IMR-90 (cell line): ENCODE data around the gene BTG4. TPM values are rescaled to one million over a fixed set of nuclear protein-coding genes. Genes with fewer than 3 reads are reported as not detected.

Experiments
- ATAC-seq: fragments of 200-7000 bp; cut with Tn5 transposase; 2 replicates; pipeline ENCODE4 v1.9.1; 2020; ENCODE audit warnings: low read depth, mild to moderate bottlenecking, moderate library complexity
- BruUV-seq: library from RNA; stranded (reverse); fragments of 400-500 nt; replicated peaks from 2 replicates; lab custom pipeline; 2021; lab: Mats Ljungman, UMichigan
- CTCF ChIA-PET: fragments of 300-600 bp; formaldehyde crosslinking; extraction: SDS; loops from one replicate; lab custom pipeline; 2021; ENCODE audit warnings: antibody characterized with exemption; lab: Yijun Ruan, JAX
- POLR2A ChIA-PET: fragments of 300-600 bp; sonication (Branson Sonifier 250); formaldehyde crosslinking; loops from one replicate; lab custom pipeline; 2022; ENCODE audit warnings: antibody characterized with exemption; ENCODE audit not compliant: unreplicated experiment; lab: Charles Lee
- DNase-seq: peaks from one replicate; pipeline ENCODE4 v3.0.0; 2013
- H2AFZ ChIP-seq: replicated peaks from 2 replicates; pipeline ENCODE3; 2013; ENCODE audit warnings: low read length, mild to moderate bottlenecking; ENCODE audit not compliant: poor library complexity
- H2AK5ac ChIP-seq: 2 replicates; pipeline ENCODE4 v1.6.1; 2013; ENCODE audit warnings: low read depth, low read length, inconsistent platforms
- H2AK9ac ChIP-seq: replicated peaks from 2 replicates; pipeline ENCODE3; 2013; ENCODE audit warnings: mild to moderate bottlenecking, low read depth, low read length, moderate library complexity; ENCODE audit not compliant: poor library complexity
- H2BK120ac ChIP-seq: 2 replicates; pipeline ENCODE4 v1.6.1; 2013; ENCODE audit warnings: low read depth, low read length, inconsistent platforms
- H2BK15ac ChIP-seq: 3 replicates; pipeline ENCODE4 v1.6.1; 2013; ENCODE audit warnings: low read depth, low read length, inconsistent platforms
- H2BK20ac ChIP-seq: 2 replicates; pipeline ENCODE4 v1.6.1; 2013; ENCODE audit warnings: low read depth, mild to moderate bottlenecking, inconsistent platforms, low read length, moderate library complexity
- H2BK5ac ChIP-seq: 2 replicates; pipeline ENCODE4 v1.6.1; 2013; ENCODE audit warnings: mild to moderate bottlenecking, low read depth, low read length, inconsistent platforms; ENCODE audit not compliant: poor library complexity, severe bottlenecking
- H3K14ac ChIP-seq: replicated peaks from 2 replicates; pipeline ENCODE4 v1.6.1; 2013; ENCODE audit warnings: low read depth, low read length, inconsistent platforms
- H3K18ac ChIP-seq: 2 replicates; pipeline ENCODE4 v1.6.1; 2013; ENCODE audit warnings: low read depth, low read length, control low read depth
- H3K23ac ChIP-seq: 2 replicates; pipeline ENCODE4 v1.6.1; 2013; ENCODE audit warnings: low read depth, low read length, inconsistent platforms
- H3K27ac ChIP-seq: 2 replicates; pipeline ENCODE4 v1.5.1; 2013; ENCODE audit warnings: mild to moderate bottlenecking, control low read depth, low read length; ENCODE audit not compliant: insufficient read depth
- H3K27me3 ChIP-seq: 2 replicates; pipeline ENCODE4 v1.6.1; 2013; ENCODE audit warnings: low read length; ENCODE audit not compliant: control insufficient read depth, insufficient read depth
- H3K36me3 ChIP-seq: 2 replicates; pipeline ENCODE4 v1.6.1; 2013; ENCODE audit warnings: low read length, mixed read lengths; ENCODE audit not compliant: control insufficient read depth, insufficient read depth
- H3K4ac ChIP-seq: 2 replicates; pipeline ENCODE4 v1.6.1; 2013; ENCODE audit warnings: low read depth, low read length, inconsistent platforms
- H3K4me1 ChIP-seq: 2 replicates; pipeline ENCODE4 v1.6.1; 2013; ENCODE audit warnings: low read length, mixed read lengths; ENCODE audit not compliant: control insufficient read depth, insufficient read depth
- H3K4me2 ChIP-seq: 2 replicates; pipeline ENCODE4 v1.6.1; 2013; ENCODE audit warnings: low read depth, mild to moderate bottlenecking, control low read depth, low read length, moderate library complexity
- H3K4me3 ChIP-seq: 2 replicates; pipeline ENCODE4 v1.5.1; 2013; ENCODE audit warnings: low read depth, mild to moderate bottlenecking, control low read depth, low read length, moderate library complexity; ENCODE audit not compliant: insufficient read depth
- H3K56ac ChIP-seq: 2 replicates; pipeline ENCODE4 v1.6.1; 2013; ENCODE audit warnings: low read length, inconsistent platforms; ENCODE audit not compliant: insufficient read depth; ENCODE audit errors: extremely low read depth
- H3K79me1 ChIP-seq, 2 experiments: 2 replicates each; pipeline ENCODE4 v1.6.1; 2013; ENCODE audit warnings: low read length in 2 of 2, inconsistent platforms in 1 of 2, low read depth in 1 of 2
- H3K9ac ChIP-seq: 2 replicates; pipeline ENCODE4 v1.6.1; 2013; ENCODE audit warnings: low read depth, low read length, control low read depth
- H3K9me1 ChIP-seq: 2 replicates; pipeline ENCODE4 v1.6.1; 2013; ENCODE audit warnings: low read length, inconsistent platforms; ENCODE audit not compliant: insufficient read depth
- H3K9me3 ChIP-seq: 2 replicates; pipeline ENCODE4 v1.6.1; 2013; ENCODE audit warnings: low read length; ENCODE audit not compliant: control insufficient read depth, insufficient read depth
- H4K20me1 ChIP-seq: 2 replicates; pipeline ENCODE4 v1.6.1; 2013; ENCODE audit warnings: low read length, inconsistent platforms; ENCODE audit not compliant: insufficient read depth
- H4K5ac ChIP-seq: 2 replicates; pipeline ENCODE4 v1.6.1; 2013; ENCODE audit warnings: mild to moderate bottlenecking, low read depth, low read length, control low read depth
- H4K8ac ChIP-seq, 2 experiments: 2 replicates each; pipeline ENCODE4 v1.6.1; 2013; ENCODE audit warnings: low read depth in 2 of 2, low read length in 2 of 2, control low read depth in 1 of 2, inconsistent platforms in 1 of 2
- H4K91ac ChIP-seq: 2 replicates; pipeline ENCODE4 v1.6.1; 2013; ENCODE audit warnings: low read depth, low read length, inconsistent platforms; ENCODE audit not compliant: insufficient read depth
- BHLHE40 ChIP-seq: fragments of 150-350 bp; IDR thresholded peaks from 2 replicates; pipeline ENCODE4 v1.6.1; 2016; ENCODE audit warnings: mild to moderate bottlenecking, low read depth, low read length
- FOS ChIP-seq: fragments of 150-350 bp; IDR thresholded peaks from 2 replicates; pipeline ENCODE4 v1.6.1; 2016; ENCODE audit warnings: low read depth, low read length
- MAFK ChIP-seq: IDR thresholded peaks from 2 replicates; pipeline ENCODE4 v1.6.1; 2012; ENCODE audit warnings: low read depth, low read length, improper control_type of control experiment
- MAZ ChIP-seq: IDR thresholded peaks from 2 replicates; pipeline ENCODE4 v1.6.1; 2012; ENCODE audit warnings: low read depth, mild to moderate bottlenecking, low read length, improper control_type of control experiment, moderate library complexity, borderline replicate concordance
- MXI1 ChIP-seq: IDR thresholded peaks from 2 replicates; pipeline ENCODE4 v1.6.1; 2012; ENCODE audit warnings: low read depth, mild to moderate bottlenecking, low read length, moderate library complexity, borderline replicate concordance
- POLR2A ChIP-seq: IDR thresholded peaks from 2 replicates; pipeline ENCODE4 v1.6.1; 2012; ENCODE audit warnings: mild to moderate bottlenecking, low read depth, low read length
- RAD21 ChIP-seq: IDR thresholded peaks from 2 replicates; pipeline ENCODE4 v1.6.1; 2012; ENCODE audit warnings: low read length, improper control_type of control experiment
- RCOR1 ChIP-seq: IDR thresholded peaks from 2 replicates; pipeline ENCODE4 v1.6.1; 2012; ENCODE audit warnings: mild to moderate bottlenecking, low read length, improper control_type of control experiment; ENCODE audit not compliant: insufficient replicate concordance
- RFX5 ChIP-seq: IDR thresholded peaks from 2 replicates; pipeline ENCODE4 v1.8.0; 2012; ENCODE audit warnings: low read depth, mild to moderate bottlenecking, low read length, moderate library complexity
- WGBS, 2 experiments: methylation state at CpG; one replicate each; pipeline versions ENCODE4 v1.1.5 to v1.1.7; 2013; ENCODE audit warnings: missing lambda C conversion rate in 2 of 2; ENCODE audit not compliant: insufficient read length in 1 of 2; ENCODE audit errors: extremely low coverage in 2 of 2; 5-methylcytosine and 5-hydroxymethylcytosine counted together
- dilution Hi-C: fragments of 300-500 bp; cut with HindIII; formaldehyde crosslinking; loops from one replicate; pipeline ENCODE4 v1.14.3; 2018; ENCODE audit warnings: low sequenced_read_pairs; ENCODE audit not compliant: unreplicated experiment
- in situ Hi-C: fragments of 300-500 bp; cut with MboI; formaldehyde crosslinking; loops from 3 replicates; pipeline ENCODE4 v1.14.3; 2019; ENCODE audit warnings: low sequenced_read_pairs, inconsistent platforms, mixed read lengths
- intact Hi-C: fragments of 100-400 bp; cut with micrococcal nuclease; formaldehyde crosslinking; loops from 2 replicates; pipeline ENCODE4 v1.10.0; 2022
- polyA plus RNA-seq, 3 experiments: library from polyadenylated mRNA; depleted of rRNA; stranded (reverse); fragments of >200 nt; gene quantifications; 2 replicates each; pipeline ENCODE4 v1.2.3, GENCODE V29; 2012; ENCODE audit warnings: low replicate concordance in 1 of 3
- total RNA-seq: library from RNA; depleted of rRNA; stranded (reverse); fragments of >200 nt; gene quantifications from 2 replicates; pipeline ENCODE4 v1.2.3, GENCODE V29; 2012
- TF ChIP-seq, protein P1 (sequence below): conservative IDR thresholded peaks from 2 replicates; pipeline ENCODE4 v1.5.1; 2012; ENCODE audit warnings: mild to moderate bottlenecking, low read depth, low read length, improper control_type of control experiment
- TF ChIP-seq, protein P2 (sequence below): fragments of 150-350 bp; IDR thresholded peaks from 2 replicates; pipeline ENCODE4 v1.6.1; 2017; ENCODE audit warnings: mild to moderate bottlenecking, antibody characterized with exemption, low read length, low read depth

The BTG4 gene
- total and polyA plus RNA-seq, 2 of the 4 experiments (the other 2 are of a cell fraction) = not detected

DNA sequence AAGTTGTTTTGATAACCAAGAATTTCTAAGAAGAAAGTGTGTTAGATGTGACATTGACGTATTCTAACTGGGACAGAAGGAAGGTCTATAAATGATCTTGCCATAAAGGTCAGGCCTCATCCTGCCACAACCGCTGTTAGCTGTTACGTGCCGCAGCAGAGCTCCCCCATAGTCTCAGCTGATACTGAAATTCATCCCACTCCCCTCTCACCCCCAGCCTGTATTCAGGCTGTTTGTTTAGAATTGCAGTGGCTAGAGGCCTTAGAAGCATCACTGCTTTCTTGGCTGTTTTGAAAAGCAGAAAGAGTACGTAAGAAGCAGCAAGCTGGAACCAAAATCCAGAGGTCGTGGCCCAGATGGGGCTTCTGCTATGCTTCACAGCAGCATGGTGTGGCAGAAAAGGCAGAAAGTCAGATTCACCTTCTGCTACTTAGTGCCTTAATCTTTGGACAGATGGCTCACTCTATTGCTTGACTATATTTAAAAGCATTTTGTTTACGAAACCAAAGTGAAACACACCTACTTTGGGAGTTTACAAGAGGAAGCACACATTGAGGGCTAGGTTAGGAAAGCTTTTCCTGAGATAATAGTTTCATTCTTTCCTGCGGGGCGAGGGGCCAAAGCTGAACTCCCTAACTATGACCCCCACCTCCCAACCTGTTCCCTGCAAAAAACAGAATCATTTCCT is 27.4 kb upstream of the BTG4 start (continued):
- TF ChIP-seq, protein P1, sequence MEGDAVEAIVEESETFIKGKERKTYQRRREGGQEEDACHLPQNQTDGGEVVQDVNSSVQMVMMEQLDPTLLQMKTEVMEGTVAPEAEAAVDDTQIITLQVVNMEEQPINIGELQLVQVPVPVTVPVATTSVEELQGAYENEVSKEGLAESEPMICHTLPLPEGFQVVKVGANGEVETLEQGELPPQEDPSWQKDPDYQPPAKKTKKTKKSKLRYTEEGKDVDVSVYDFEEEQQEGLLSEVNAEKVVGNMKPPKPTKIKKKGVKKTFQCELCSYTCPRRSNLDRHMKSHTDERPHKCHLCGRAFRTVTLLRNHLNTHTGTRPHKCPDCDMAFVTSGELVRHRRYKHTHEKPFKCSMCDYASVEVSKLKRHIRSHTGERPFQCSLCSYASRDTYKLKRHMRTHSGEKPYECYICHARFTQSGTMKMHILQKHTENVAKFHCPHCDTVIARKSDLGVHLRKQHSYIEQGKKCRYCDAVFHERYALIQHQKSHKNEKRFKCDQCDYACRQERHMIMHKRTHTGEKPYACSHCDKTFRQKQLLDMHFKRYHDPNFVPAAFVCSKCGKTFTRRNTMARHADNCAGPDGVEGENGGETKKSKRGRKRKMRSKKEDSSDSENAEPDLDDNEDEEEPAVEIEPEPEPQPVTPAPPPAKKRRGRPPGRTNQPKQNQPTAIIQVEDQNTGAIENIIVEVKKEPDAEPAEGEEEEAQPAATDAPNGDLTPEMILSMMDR = no peak

DNA sequence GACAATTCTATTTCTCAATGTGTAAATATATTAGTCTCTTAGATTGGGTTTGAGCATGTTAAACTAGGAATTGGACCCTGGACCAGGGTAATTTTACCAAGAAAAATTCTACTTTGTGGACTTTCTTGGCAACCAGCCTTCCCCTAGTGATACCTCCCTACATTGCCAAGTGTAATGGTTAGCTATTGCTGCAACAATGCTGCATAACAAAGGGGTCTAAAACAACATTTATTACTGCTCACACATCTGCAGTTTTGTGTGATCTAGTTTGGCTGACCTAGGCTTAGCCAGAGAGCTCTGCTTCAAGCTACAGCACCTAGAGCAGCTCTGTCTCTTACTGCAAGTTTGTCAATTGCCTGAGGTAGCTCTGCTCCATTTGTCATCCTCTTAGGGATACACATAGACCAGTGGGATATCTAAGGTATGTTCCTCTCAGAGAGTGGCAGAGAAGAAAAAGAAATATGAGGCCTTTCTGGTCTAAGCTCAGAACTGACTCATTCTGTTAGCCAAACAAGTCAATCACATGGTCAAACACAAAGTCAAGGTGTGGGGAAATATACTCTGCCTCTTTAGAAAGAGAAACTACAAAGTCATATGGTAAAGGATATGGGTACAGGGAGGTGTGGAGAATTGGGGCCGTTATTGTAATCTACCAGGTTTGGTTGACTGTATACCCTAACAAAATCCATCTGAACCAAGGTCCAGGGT is 26.4 kb upstream of the BTG4 start:
- H4K5ac ChIP-seq = no peak overlapping the region
- no CpG with 5 or more reads among the region's 1 CpG for WGBS, 2 experiments
- dilution Hi-C loops (no loop called here), in situ Hi-C loops (no loop called here), intact Hi-C loops (no loop called here)
- H2BK15ac ChIP-seq = no peak overlapping the region
- H3K79me1 ChIP-seq = peaks cover 8 to 47% of the 10 kb centered on the region in 2 experiments; a peak in 3 of 4 replicates
- no peak overlapping the region for H3K4ac ChIP-seq
- 0 out of 2 replicates have a peak overlapping the region, but pooled peaks have one; percentile 7 for H3K23ac ChIP-seq
- no peaks in the 10 kb centered on the region for H3K27me3 ChIP-seq
- DNase-seq (peak; percentile 43), ATAC-seq (no peak)
- 0 out of 2 replicates have a peak overlapping the region, but pooled peaks have one; percentile 24 for H3K56ac ChIP-seq
- H4K91ac ChIP-seq = no peak overlapping the region
- no peaks in the 10 kb centered on the region; the same call in 1 of the 2 replicates for H3K9me3 ChIP-seq
- H2BK120ac ChIP-seq = no peak overlapping the region
- H2AK5ac ChIP-seq = peak overlapping the region; percentile 3; the same call in 1 of the 2 replicates
- H4K20me1 ChIP-seq = peaks cover 15% of the 10 kb centered on the region
- H2AFZ ChIP-seq = no peak overlapping the region
- H3K9ac ChIP-seq = no peak overlapping the region
- no peak overlapping the region for H3K18ac ChIP-seq
- H3K9me1 ChIP-seq = peaks cover 17% of the 10 kb centered on the region
- H4K8ac ChIP-seq = no peak overlapping the region
- H3K14ac ChIP-seq = no peak overlapping the region
- POLR2A ChIA-PET = no interaction called here
- peaks cover 17% of the 10 kb centered on the region for H3K4me1 ChIP-seq
- CTCF ChIA-PET = no interaction called here
- BruUV-seq = no TSS peak
- H2AK9ac ChIP-seq = no peak overlapping the region
- no peak overlapping the region for H2BK20ac ChIP-seq
- H3K4me3 ChIP-seq = no peak overlapping the region
- H3K36me3 ChIP-seq = 0 out of 2 replicates have a peak, but pooled peaks cover 2% of the 10 kb centered on the region
- H3K4me2 ChIP-seq = no peak overlapping the region
- H2BK5ac ChIP-seq = no peak overlapping the region
- H3K27ac ChIP-seq = no peak overlapping the region
- TF ChIP-seq MAZ (no peak), RFX5 (no peak), RCOR1 (no peak), POLR2A (no peak), MXI1 (no peak), FOS (no peak), RAD21 (no peak), BHLHE40 (no peak), MAFK (no peak)
- TF ChIP-seq, protein P2, sequence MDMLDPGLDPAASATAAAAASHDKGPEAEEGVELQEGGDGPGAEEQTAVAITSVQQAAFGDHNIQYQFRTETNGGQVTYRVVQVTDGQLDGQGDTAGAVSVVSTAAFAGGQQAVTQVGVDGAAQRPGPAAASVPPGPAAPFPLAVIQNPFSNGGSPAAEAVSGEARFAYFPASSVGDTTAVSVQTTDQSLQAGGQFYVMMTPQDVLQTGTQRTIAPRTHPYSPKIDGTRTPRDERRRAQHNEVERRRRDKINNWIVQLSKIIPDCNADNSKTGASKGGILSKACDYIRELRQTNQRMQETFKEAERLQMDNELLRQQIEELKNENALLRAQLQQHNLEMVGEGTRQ = no peak
